Epithelial cell of esophagus (primary cell): ENCODE data around the gene CNTNAP2.
A peak's percentile ranks its signal among the peaks of the same experiment; 100 is the strongest.

ENCODE experiments used
- DNase-seq: peaks from one replicate; pipeline ENCODE4 v3.0.0; 2010; ENCODE audit warnings: low read depth
- H3K4me3 ChIP-seq: 2 replicates; pipeline ENCODE4 v1.5.1; 2011; ENCODE audit warnings: mild to moderate bottlenecking, low read length, control low read depth
- TF ChIP-seq, protein P1 (sequence below): IDR thresholded peaks from 2 replicates; pipeline ENCODE4 v1.5.1; 2011; ENCODE audit warnings: low read depth, mild to moderate bottlenecking, low read length, control low read depth, inconsistent platforms; ENCODE audit not compliant: insufficient read depth; ENCODE audit errors: missing control alignments

Gene CNTNAP2

DNA sequence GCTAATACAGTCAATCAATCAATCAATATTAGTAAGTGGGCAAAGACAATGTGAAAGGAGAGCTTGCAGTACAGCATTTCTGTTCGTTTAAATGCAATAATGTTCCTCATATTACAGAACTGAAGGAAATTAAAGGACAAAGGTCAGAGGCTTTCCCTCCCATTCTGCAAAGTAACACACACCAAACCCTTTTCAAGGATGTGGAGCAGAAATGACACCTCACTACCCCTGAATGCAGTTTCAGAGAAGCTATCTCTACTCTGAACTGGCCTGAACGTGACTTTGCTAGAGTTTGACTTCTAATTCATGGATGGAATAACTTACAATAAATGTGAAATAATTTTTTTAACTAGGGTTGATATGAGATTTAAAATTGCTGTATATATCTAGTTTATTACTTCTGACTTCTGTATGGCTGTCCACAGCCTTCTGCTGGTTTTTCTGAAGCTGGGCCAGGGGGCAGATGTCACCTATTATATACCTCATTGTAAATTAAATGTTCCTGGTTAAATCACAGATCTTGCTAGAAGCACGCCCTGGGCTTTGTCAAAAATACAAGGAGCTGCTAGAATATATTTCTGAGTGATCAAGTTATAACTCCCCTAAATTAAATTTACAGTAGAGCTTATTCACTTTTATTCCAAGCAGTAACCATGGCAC is 2317.1 kb downstream of the CNTNAP2 start:
- TF ChIP-seq, protein P1, sequence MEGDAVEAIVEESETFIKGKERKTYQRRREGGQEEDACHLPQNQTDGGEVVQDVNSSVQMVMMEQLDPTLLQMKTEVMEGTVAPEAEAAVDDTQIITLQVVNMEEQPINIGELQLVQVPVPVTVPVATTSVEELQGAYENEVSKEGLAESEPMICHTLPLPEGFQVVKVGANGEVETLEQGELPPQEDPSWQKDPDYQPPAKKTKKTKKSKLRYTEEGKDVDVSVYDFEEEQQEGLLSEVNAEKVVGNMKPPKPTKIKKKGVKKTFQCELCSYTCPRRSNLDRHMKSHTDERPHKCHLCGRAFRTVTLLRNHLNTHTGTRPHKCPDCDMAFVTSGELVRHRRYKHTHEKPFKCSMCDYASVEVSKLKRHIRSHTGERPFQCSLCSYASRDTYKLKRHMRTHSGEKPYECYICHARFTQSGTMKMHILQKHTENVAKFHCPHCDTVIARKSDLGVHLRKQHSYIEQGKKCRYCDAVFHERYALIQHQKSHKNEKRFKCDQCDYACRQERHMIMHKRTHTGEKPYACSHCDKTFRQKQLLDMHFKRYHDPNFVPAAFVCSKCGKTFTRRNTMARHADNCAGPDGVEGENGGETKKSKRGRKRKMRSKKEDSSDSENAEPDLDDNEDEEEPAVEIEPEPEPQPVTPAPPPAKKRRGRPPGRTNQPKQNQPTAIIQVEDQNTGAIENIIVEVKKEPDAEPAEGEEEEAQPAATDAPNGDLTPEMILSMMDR: no peak
- DNase-seq: no peak
- H3K4me3 ChIP-seq: no peak overlapping the region

- DNase-seq: peak; percentile 72
- TF ChIP-seq, protein P1: no peak
- H3K4me3 ChIP-seq: no peak overlapping the region
Observed at GRCh38 chr7:148434181-148434757, 2317.7 kb downstream of the CNTNAP2 start.

DNA sequence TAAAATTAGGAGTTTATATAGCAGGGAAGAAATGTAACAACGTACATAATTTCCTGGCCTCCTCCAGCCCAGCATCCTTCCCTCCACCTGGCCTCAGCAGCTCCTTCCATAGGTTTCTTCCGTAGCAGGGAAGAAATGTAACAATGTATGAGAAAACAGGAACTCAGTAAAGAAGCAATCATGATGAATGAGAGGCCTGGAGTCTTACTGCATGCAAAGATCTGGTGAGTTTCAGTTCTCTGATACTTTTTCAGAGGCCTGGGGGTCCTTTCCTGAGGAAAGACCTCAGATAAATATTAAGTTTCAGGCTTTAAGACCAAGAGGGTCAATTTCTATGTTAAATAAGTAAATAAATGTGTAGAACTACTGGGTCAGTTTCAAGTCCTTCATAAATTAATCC is 2318.3 kb downstream of the CNTNAP2 start:
- TF ChIP-seq, protein P1: no peak
- no peak for DNase-seq
- H3K4me3 ChIP-seq: no peak overlapping the region

DNA sequence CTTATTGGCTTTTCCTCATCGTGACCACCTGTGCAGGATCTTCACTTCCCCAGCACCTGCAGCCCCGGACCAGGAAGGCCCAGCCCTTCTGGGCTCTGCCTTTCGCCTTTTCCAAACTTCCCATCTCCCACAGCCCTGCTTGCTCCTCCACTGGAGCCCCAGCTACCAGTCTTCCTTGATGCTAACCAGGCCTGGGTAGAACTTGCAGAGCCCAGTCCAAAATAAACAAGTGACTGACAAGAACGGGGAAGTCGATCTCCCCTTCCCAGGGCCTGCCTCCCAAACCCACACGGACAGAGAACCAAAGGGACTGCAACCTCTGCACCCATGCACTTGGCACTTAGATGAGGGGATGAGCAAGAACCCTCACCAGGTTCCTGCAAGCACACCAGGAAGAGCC is 2319.1 kb downstream of the CNTNAP2 start:
- no peak overlapping the region for H3K4me3 ChIP-seq
- no peak for DNase-seq
- TF ChIP-seq, protein P1: no peak

DNA sequence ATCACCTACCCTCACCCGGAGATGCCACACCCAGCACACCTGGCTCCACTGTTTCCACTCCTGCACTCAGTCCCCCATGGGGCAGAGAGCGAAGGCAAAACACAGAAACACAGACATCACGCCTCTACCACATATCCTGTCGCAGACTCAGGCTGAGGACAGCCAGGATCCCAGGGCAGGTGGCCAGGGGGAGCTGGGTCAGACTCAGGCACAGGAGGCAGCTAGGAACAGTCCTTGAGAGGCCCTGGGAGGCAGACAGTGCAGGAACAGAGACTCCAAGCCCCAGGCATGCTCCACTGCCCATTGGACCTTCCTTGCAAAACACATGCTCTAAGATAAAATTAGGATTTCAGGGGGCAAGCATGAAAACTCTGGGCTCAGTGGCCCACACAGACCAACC is 2319.5 kb downstream of the CNTNAP2 start:
- TF ChIP-seq, protein P1: no peak
- no peak overlapping the region for H3K4me3 ChIP-seq
- DNase-seq: no peak

GRCh38 chr7:148436571-148436970 is 2320.0 kb downstream of the CNTNAP2 start:
- TF ChIP-seq, protein P1: no peak
- DNase-seq: no peak
- H3K4me3 ChIP-seq: no peak overlapping the region

DNA sequence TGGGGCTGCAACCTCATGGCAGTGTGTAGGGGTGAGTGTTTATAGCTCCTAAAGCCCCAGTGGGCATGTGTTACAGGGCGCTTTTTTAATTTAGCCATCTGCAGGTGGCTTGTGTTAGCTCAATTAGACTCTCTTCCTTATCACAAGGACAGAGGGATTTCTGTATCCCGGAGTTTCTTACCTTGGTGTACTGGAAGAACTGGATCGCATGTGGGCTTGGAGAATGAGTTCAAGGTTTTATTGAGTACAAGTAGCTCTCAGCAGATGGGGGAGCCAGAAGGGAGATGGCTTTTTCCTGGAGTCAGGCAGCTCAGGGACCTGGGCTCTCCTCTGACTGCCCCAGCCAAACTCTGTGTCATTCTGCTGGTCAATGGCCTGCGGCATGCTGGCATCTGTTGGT is 2320.4 kb downstream of the CNTNAP2 start:
- TF ChIP-seq, protein P1: no peak
- DNase-seq: no peak
- H3K4me3 ChIP-seq: no peak overlapping the region
